ENCODE data around the gene PPP1R13B.

PPP1R13B gene

DNA sequence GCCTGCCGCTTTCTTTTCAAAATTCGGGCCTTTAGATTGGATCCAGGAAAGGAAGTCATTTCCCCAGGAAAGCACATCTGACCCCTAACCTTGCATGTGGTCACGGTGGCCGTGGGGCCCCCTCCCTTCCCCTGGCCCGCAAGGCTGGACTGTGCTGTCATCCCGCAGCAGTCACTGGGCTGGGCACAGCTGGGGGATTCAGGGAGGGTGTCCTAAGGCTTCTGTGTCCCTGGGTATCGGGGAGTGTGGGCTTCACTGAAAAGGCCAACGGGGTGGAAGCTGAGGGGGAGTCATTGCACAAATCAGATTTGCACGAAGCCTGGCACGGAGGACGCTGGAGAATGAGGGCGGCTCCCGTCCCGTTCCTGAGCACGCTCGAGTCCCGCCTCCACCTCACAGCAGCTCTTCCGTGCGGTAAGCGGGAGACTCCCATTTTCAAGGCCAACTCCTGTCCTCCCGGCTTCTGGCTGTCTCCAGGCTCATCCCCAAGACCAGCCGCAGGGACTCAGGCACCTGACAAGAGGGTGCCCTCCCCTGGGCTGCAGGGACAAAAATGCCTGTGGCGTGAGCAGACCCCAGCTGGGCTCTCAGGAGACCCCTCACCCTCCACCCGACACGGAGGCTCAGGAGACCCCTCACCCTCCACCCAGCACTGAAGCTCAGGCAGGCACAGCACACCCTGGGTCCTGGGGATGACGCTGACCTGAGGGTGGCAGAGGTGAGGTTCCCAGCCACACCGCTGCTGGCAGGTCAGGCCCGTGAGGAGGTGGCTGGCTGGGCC lies 141.7 kb downstream of the PPP1R13B start:
- no peaks in the 10 kb centered on the region for H3K9me2 ChIP-seq (ENCODE audit: low read depth, low read length)
- peaks cover 84% of the 10 kb centered on the region for H3K36me3 ChIP-seq (ENCODE audit: insufficient read depth, low read length)
- H3F3A ChIP-seq (ENCODE audit: insufficient read depth, low read length): 0 out of 2 replicates have a peak, but pooled peaks cover 5% of the 10 kb centered on the region

DNA sequence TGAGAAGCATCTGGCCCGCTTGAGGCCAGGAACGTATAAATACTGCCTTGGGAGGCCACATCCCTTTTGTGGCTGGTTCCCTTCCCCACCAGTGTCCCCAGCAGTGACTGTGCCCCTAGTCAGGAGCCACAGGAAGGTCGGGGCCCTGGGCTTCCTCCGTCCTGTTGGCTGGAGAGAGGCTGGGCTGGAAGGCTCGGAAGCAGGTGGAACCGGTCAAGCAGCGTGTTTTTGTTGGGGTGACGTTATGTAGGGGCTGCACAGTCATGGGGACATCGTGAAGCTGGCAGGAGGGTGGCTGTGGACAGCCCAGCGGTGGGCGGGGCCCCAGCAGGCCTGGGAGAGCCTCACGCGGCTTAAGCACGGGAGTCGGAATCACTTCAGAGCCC lies 142.3 kb downstream of the PPP1R13B start:
- Histone ChIP-seq H3K9me2 (ENCODE audit: low read depth, low read length) (no peaks in the 10 kb centered on the region), H3K27ac (ENCODE audit: low read depth, low read length, poor library complexity, severe bottlenecking) (peak overlapping the region; percentile 53), H3F3A (ENCODE audit: insufficient read depth, low read length) (0 out of 2 replicates have a peak, but pooled peaks cover 5% of the 10 kb centered on the region), H3K9me3 (ENCODE audit: low read length) (no peaks in the 10 kb centered on the region), H3K27me3 (ENCODE audit: insufficient read depth, low read length) (no peaks in the 10 kb centered on the region), H3K4me2 (ENCODE audit: low read length) (no peak overlapping the region), H3K9ac (ENCODE audit: low read length) (no peak overlapping the region), H3K79me2 (ENCODE audit: insufficient read depth, low read length) (no peaks in the 10 kb centered on the region), H4K20me1 (ENCODE audit: insufficient read depth, low read length) (no peaks in the 10 kb centered on the region), H2AFZ (ENCODE audit: low read length) (no peak overlapping the region), H3K4me1 (ENCODE audit: insufficient read depth, low read length, severe bottlenecking) (peaks cover 47% of the 10 kb centered on the region), H3K36me3 (ENCODE audit: insufficient read depth, low read length) (peaks cover 86% of the 10 kb centered on the region), H3K4me3 (ENCODE audit: low read depth, low read length, poor library complexity, severe bottlenecking) (no peak overlapping the region)
- TF ChIP-seq, protein P1, sequence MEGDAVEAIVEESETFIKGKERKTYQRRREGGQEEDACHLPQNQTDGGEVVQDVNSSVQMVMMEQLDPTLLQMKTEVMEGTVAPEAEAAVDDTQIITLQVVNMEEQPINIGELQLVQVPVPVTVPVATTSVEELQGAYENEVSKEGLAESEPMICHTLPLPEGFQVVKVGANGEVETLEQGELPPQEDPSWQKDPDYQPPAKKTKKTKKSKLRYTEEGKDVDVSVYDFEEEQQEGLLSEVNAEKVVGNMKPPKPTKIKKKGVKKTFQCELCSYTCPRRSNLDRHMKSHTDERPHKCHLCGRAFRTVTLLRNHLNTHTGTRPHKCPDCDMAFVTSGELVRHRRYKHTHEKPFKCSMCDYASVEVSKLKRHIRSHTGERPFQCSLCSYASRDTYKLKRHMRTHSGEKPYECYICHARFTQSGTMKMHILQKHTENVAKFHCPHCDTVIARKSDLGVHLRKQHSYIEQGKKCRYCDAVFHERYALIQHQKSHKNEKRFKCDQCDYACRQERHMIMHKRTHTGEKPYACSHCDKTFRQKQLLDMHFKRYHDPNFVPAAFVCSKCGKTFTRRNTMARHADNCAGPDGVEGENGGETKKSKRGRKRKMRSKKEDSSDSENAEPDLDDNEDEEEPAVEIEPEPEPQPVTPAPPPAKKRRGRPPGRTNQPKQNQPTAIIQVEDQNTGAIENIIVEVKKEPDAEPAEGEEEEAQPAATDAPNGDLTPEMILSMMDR (IDR thresholded peaks at IDR 0.05; ENCODE audit: low read length): no peak
- no peak for TF ChIP-seq EZH2 (IDR thresholded peaks at IDR 0.05; ENCODE audit: borderline replicate concordance, low read length)

More for the DNA sequence above, 141.7 kb downstream of the PPP1R13B start:
- TF ChIP-seq, protein P1 (IDR thresholded peaks at IDR 0.05; ENCODE audit: low read length): no peak
- TF ChIP-seq EZH2 (IDR thresholded peaks at IDR 0.05; ENCODE audit: borderline replicate concordance, low read length): no peak
- peaks cover 43% of the 10 kb centered on the region for H3K4me1 ChIP-seq (ENCODE audit: insufficient read depth, low read length, severe bottlenecking)
- H3K9me3 ChIP-seq (ENCODE audit: low read length): no peaks in the 10 kb centered on the region
- no peaks in the 10 kb centered on the region for H4K20me1 ChIP-seq (ENCODE audit: insufficient read depth, low read length)
- no peak overlapping the region for H3K4me3 ChIP-seq (ENCODE audit: low read depth, low read length, poor library complexity, severe bottlenecking)
- H3K9ac ChIP-seq (ENCODE audit: low read length): no peak overlapping the region
- H2AFZ ChIP-seq (ENCODE audit: low read length): no peak overlapping the region
- H3K27me3 ChIP-seq (ENCODE audit: insufficient read depth, low read length): no peaks in the 10 kb centered on the region
- no peak overlapping the region for H3K27ac ChIP-seq (ENCODE audit: low read depth, low read length, poor library complexity, severe bottlenecking)
- H3K4me2 ChIP-seq (ENCODE audit: low read length): no peak overlapping the region
- H3K79me2 ChIP-seq (ENCODE audit: insufficient read depth, low read length): no peaks in the 10 kb centered on the region

DNA sequence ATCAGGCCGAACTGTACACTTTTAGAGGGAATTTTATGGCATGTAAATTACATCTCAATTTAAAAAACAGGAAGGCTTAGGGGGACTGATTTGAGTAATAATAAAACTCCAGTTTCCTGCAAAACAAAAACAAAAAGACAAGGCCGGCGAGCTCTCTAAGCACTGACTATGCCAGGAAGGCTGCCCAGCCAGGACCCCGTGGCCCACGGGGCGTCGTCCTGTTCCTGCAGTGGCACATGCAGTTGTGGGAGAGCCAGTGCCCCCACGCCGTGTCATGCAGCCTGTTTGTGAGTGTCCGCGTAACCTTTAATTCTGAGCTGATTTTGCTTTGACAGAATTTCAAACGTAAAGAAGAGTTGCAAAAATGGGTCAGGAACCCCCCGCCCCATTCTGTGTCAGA lies 142.7 kb downstream of the PPP1R13B start:
- Histone ChIP-seq H3K4me2 (ENCODE audit: low read length) (no peak overlapping the region), H3K9ac (ENCODE audit: low read length) (no peak overlapping the region)

More for the DNA sequence above, 142.7 kb downstream of the PPP1R13B start:
- peaks cover 51% of the 10 kb centered on the region for H3K4me1 ChIP-seq (ENCODE audit: insufficient read depth, low read length, severe bottlenecking)
- H3K79me2 ChIP-seq (ENCODE audit: insufficient read depth, low read length): no peaks in the 10 kb centered on the region
- H3K27me3 ChIP-seq (ENCODE audit: insufficient read depth, low read length): no peaks in the 10 kb centered on the region
- no peaks in the 10 kb centered on the region for H3K9me2 ChIP-seq (ENCODE audit: low read depth, low read length)
- no peaks in the 10 kb centered on the region for H3K9me3 ChIP-seq (ENCODE audit: low read length)
- peaks cover 86% of the 10 kb centered on the region for H3K36me3 ChIP-seq (ENCODE audit: insufficient read depth, low read length)
- 0 out of 2 replicates have a peak, but pooled peaks cover 5% of the 10 kb centered on the region for H3F3A ChIP-seq (ENCODE audit: insufficient read depth, low read length)
- H3K27ac ChIP-seq (ENCODE audit: low read depth, low read length, poor library complexity, severe bottlenecking): peak overlapping the region; percentile 53
- no peaks in the 10 kb centered on the region for H4K20me1 ChIP-seq (ENCODE audit: insufficient read depth, low read length)
- H3K4me3 ChIP-seq (ENCODE audit: low read depth, low read length, poor library complexity, severe bottlenecking): no peak overlapping the region
- H2AFZ ChIP-seq (ENCODE audit: low read length): no peak overlapping the region
- TF ChIP-seq, protein P1 (IDR thresholded peaks at IDR 0.05; ENCODE audit: low read length): no peak
- TF ChIP-seq EZH2 (IDR thresholded peaks at IDR 0.05; ENCODE audit: borderline replicate concordance, low read length): no peak
